Raji (cell line): ENCODE data around the gene CCDC68.

Experiments
- POLR2A ChIP-seq: IDR thresholded peaks from 2 replicates; pipeline ENCODE4 v1.6.1; 2011; ENCODE audit warnings: low read depth, low read length, control low read depth; ENCODE audit not compliant: insufficient read depth

The CCDC68 gene

GRCh38 chr18:54945576-54946125 lies 13.6 kb downstream of the CCDC68 start:
- no peak for TF ChIP-seq POLR2A

GRCh38 chr18:54942569-54942968 lies 16.7 kb downstream of the CCDC68 start:
- no peak for TF ChIP-seq POLR2A

- no peak for TF ChIP-seq POLR2A
These were observed 17.1 kb downstream of the CCDC68 start for GRCh38 chr18:54942144-54942543.

- TF ChIP-seq POLR2A: no peak
These were observed 19.8 kb downstream of the CCDC68 start for GRCh38 chr18:54939361-54939917.

GRCh38 chr18:54938506-54938905 lies 20.8 kb downstream of the CCDC68 start:
- TF ChIP-seq POLR2A: no peak

GRCh38 chr18:54932472-54932871 lies 26.8 kb downstream of the CCDC68 start:
- TF ChIP-seq POLR2A: no peak

GRCh38 chr18:54931152-54931551 lies 28.1 kb downstream of the CCDC68 start:
- TF ChIP-seq POLR2A: no peak

- TF ChIP-seq POLR2A: no peak
These were observed 31.0 kb downstream of the CCDC68 start for GRCh38 chr18:54928236-54928635.

GRCh38 chr18:54926593-54927325 lies 32.5 kb downstream of the CCDC68 start:
- TF ChIP-seq POLR2A: no peak

GRCh38 chr18:54924948-54925347 lies 34.3 kb downstream of the CCDC68 start:
- TF ChIP-seq POLR2A: no peak

GRCh38 chr18:54923339-54923956 lies 35.8 kb downstream of the CCDC68 start:
- no peak for TF ChIP-seq POLR2A

- no peak for TF ChIP-seq POLR2A
These were observed 39.8 kb downstream of the CCDC68 start for GRCh38 chr18:54919412-54919811.

- no peak for TF ChIP-seq POLR2A
These were observed 41.2 kb downstream of the CCDC68 start for GRCh38 chr18:54918060-54918459.

GRCh38 chr18:54916507-54916906 lies 42.8 kb downstream of the CCDC68 start:
- TF ChIP-seq POLR2A: no peak

GRCh38 chr18:54914816-54915215 lies 44.4 kb downstream of the CCDC68 start:
- TF ChIP-seq POLR2A: no peak

GRCh38 chr18:54911551-54911950 lies 47.7 kb downstream of the CCDC68 start:
- TF ChIP-seq POLR2A: no peak
